GM12878 (cell line): ENCODE results near the gene CPNE4. TPM values are rescaled to one million over a fixed set of nuclear protein-coding genes. Genes with fewer than 3 reads are reported as not detected.

Source experiments
- ATAC-seq: fragments of 200-7000 bp; cut with Tn5 transposase; 3 replicates; pipeline ENCODE4 v1.9.1; 2020; ENCODE audit warnings: mild to moderate bottlenecking, moderate library complexity
- BruUV-seq: library from RNA; stranded (reverse); fragments of 400-500 nt; replicated peaks from 2 replicates; lab custom pipeline; 2021; lab: Mats Ljungman, UMichigan
- CTCF ChIA-PET: fragments of 300-600 bp; sonication (Branson Sonifier 250); formaldehyde crosslinking; extraction: SDS; loops from one replicate; lab custom pipeline; 2021; ENCODE audit warnings: inconsistent platforms; lab: Yijun Ruan, JAX
- POLR2A ChIA-PET: fragments of 350-600 bp; formaldehyde crosslinking; extraction: SDS; loops from one replicate; lab custom pipeline; 2021; ENCODE audit warnings: inconsistent platforms; lab: Charles Lee
- RAD21 ChIA-PET: fragments of 300-600 bp; sonication (Branson Sonifier 250); formaldehyde crosslinking; loops from one replicate; lab custom pipeline; 2023; ENCODE audit warnings: antibody characterized with exemption; ENCODE audit not compliant: unreplicated experiment; lab: Charles Lee
- SMC1A ChIA-PET: fragments of 300-600 bp; sonication (Branson Sonifier 250); formaldehyde crosslinking; loops from one replicate; lab custom pipeline; 2023; ENCODE audit not compliant: unreplicated experiment, uncharacterized antibody; lab: Charles Lee
- DNase-seq: peaks from one replicate; pipeline ENCODE4 v3.0.0-alpha.2; 2011; ENCODE audit warnings: low read depth, low spot score
- FAIRE-seq: peaks from 3 replicates; lab custom pipeline; 2011; peaks lifted over from hg19 to GRCh38; lab: Jason Lieb, UNC
- H2AFZ ChIP-seq: 2 replicates; pipeline ENCODE4 v1.6.0; 2011; ENCODE audit warnings: low read depth, low read length, control low read depth; ENCODE audit not compliant: control insufficient read depth
- H3K27ac ChIP-seq: 2 replicates; pipeline ENCODE4 v1.5.1; 2011; ENCODE audit warnings: control low read depth; ENCODE audit not compliant: control insufficient read depth, insufficient read depth
- H3K27me3 ChIP-seq, 2 experiments: replicated peaks in 1 of 2; 2 replicates each; pipeline versions ENCODE4 v1.6.0 to v1.6.1; 2011; ENCODE audit warnings: low read length in 1 of 2; ENCODE audit not compliant: control insufficient read depth in 2 of 2, insufficient read depth in 2 of 2
- H3K36me3 ChIP-seq, 2 experiments: 2 replicates each; pipeline ENCODE4 v1.5.1; 2011; ENCODE audit warnings: low read length in 1 of 2; ENCODE audit not compliant: control insufficient read depth in 2 of 2, insufficient read depth in 2 of 2
- H3K4me1 ChIP-seq: 2 replicates; pipeline ENCODE4 v1.6.1; 2011; ENCODE audit warnings: mild to moderate bottlenecking, low read length, moderate library complexity, mixed read lengths; ENCODE audit not compliant: control insufficient read depth, insufficient read depth
- H3K4me2 ChIP-seq: 2 replicates; pipeline ENCODE4 v1.6.0; 2011; ENCODE audit warnings: control low read depth; ENCODE audit not compliant: control insufficient read depth, insufficient read depth
- H3K4me3 ChIP-seq: fragments of 200-600 bp; sonication (generic); 2 replicates; pipeline ENCODE4 v1.5.1; 2016
- H3K79me2 ChIP-seq: 2 replicates; pipeline ENCODE4 v1.6.0; 2011; ENCODE audit warnings: low read length; ENCODE audit not compliant: control insufficient read depth, insufficient read depth
- H3K9ac ChIP-seq: 2 replicates; pipeline ENCODE4 v1.8.0; 2011; ENCODE audit warnings: low read length, control low read depth, mixed read lengths; ENCODE audit not compliant: control insufficient read depth, insufficient read depth
- H3K9me3 ChIP-seq: replicated peaks from 3 replicates; pipeline ENCODE4 v1.5.1; 2011; ENCODE audit warnings: mild to moderate bottlenecking, low read length; ENCODE audit not compliant: control insufficient read depth, insufficient read depth
- H4K20me1 ChIP-seq: 2 replicates; pipeline ENCODE4 v1.6.0; 2011; ENCODE audit not compliant: control insufficient read depth, insufficient read depth
- EP300 ChIP-seq, 2 experiments: fragments of 150-350 bp in 1 of 2; IDR thresholded peaks; 2 replicates each; pipeline ENCODE4 v1.6.1; 2011 to 2012; ENCODE audit warnings: low read depth in 2 of 2, low read length in 2 of 2, borderline replicate concordance in 1 of 2, improper control_type of control experiment in 1 of 2, inconsistent platforms in 1 of 2; ENCODE audit not compliant: control insufficient read depth in 1 of 2
- ESRRA ChIP-seq: IDR thresholded peaks from 2 replicates; pipeline ENCODE4 v1.6.1; 2012; ENCODE audit warnings: mild to moderate bottlenecking, low read length, improper control_type of control experiment
- FOS ChIP-seq: IDR thresholded peaks from 3 replicates; pipeline ENCODE4 v1.6.1; 2011; ENCODE audit warnings: borderline replicate concordance; ENCODE audit not compliant: insufficient read length; ENCODE audit errors: extremely low read depth
- NR2C1 ChIP-seq: fragments of 450-650 bp; IDR thresholded peaks from 2 replicates; pipeline ENCODE4 v1.6.1; 2017; ENCODE audit warnings: antibody characterized with exemption, mild to moderate bottlenecking, moderate library complexity
- RBBP5 ChIP-seq: fragments of 200-600 bp; sonication (generic); conservative IDR thresholded peaks from 2 replicates; pipeline ENCODE4 v1.6.1; 2016
- SP1 ChIP-seq: IDR thresholded peaks from one replicate; pipeline ENCODE4 v1.6.1; 2011; ENCODE audit warnings: low read depth, low read length
- ZBED1 ChIP-seq: IDR thresholded peaks from 2 replicates; pipeline ENCODE4 v1.6.1; 2016; ENCODE audit warnings: borderline replicate concordance
- ZNF274 ChIP-seq: IDR thresholded peaks from one replicate; pipeline ENCODE4 v1.8.0; 2011; ENCODE audit not compliant: insufficient read length, insufficient read depth
- ZNF384 ChIP-seq: IDR thresholded peaks from 2 replicates; pipeline ENCODE4 v1.6.1; 2012; ENCODE audit warnings: low read depth, mild to moderate bottlenecking, low read length, improper control_type of control experiment, borderline replicate concordance
- WGBS: methylation state at CpG from one replicate; pipeline ENCODE4 v1.1.6; 2016; ENCODE audit warnings: low lambda C conversion rate; ENCODE audit not compliant: insufficient replicate concordance, insufficient coverage; ENCODE audit errors: missing lambda C conversion rate; 5-methylcytosine and 5-hydroxymethylcytosine counted together
- in situ Hi-C: fragments of 300-500 bp; cut with MboI; formaldehyde crosslinking; loops from 9 replicates; pipeline ENCODE4 v1.14.3; 2018; ENCODE audit warnings: mixed read lengths
- intact Hi-C: fragments of 100-400 bp; cut with micrococcal nuclease; formaldehyde crosslinking; loops from one replicate; pipeline ENCODE4 v1.14.2; 2022; ENCODE audit not compliant: unreplicated experiment
- polyA plus RNA-seq, 11 experiments: library from polyadenylated mRNA; depleted of rRNA in 4 of 11; unstranded in 6 of 11; stranded (reverse) in 5 of 11; fragments of >200 nt; fragmentation: Nextera tagmentation in 4 of 11; fragmentation: Illumina TruSeq in 1 of 11; extraction: Ambion mirVana in 4 of 11; extraction: Trizol in 1 of 11; gene quantifications; 1 replicate in 1 of 11; 2 replicates in 10 of 11; pipeline versions ENCODE4 v1.2.1 to v1.2.3, GENCODE V29; 2011 to 2016; ENCODE audit warnings: inconsistent platforms in 2 of 11, missing spikeins in 2 of 11, low read depth in 1 of 11
- total RNA-seq, 4 experiments: library from RNA; depleted of rRNA in 3 of 4; stranded (reverse); fragments of >200 nt in 3 of 4; fragmentation: Illumina TruSeq in 1 of 4; extraction: Trizol in 1 of 4; gene quantifications; 2 replicates each; pipeline versions ENCODE4 v1.2.1 to v1.2.3, GENCODE V29; 2013 to 2021
- TF ChIP-seq, protein P1 (sequence below): fragments of 450-650 bp; formaldehyde crosslinking; IDR thresholded peaks from 2 replicates; pipeline ENCODE4 v1.4.0; 2022; ENCODE audit warnings: mild to moderate bottlenecking, moderate library complexity
- TF ChIP-seq, protein P2 (sequence below): IDR thresholded peaks from 2 replicates; pipeline ENCODE4 v1.6.1; 2011; ENCODE audit warnings: borderline replicate concordance, low read depth, mild to moderate bottlenecking, moderate library complexity, mixed read lengths, low read length; ENCODE audit not compliant: insufficient read depth; ENCODE audit errors: extremely low read length
- TF ChIP-seq, protein P3 (sequence below): fragments of 150-350 bp; IDR thresholded peaks from 2 replicates; pipeline ENCODE4 v1.6.1; 2016; ENCODE audit warnings: low read depth, low read length
- TF ChIP-seq, protein P4 (sequence below): fragments of 450-650 bp; IDR thresholded peaks from 2 replicates; pipeline ENCODE4 v1.6.1; 2017; ENCODE audit warnings: low read depth, mild to moderate bottlenecking, moderate library complexity

Gene CPNE4
- total and polyA plus RNA-seq, 10 of the 15 experiments (the other 5 are each of a cell fraction or from before 2014, with no cell fraction given): 0.17 to 1.9 (median 0.48) TPM; not detected in 1

DNA sequence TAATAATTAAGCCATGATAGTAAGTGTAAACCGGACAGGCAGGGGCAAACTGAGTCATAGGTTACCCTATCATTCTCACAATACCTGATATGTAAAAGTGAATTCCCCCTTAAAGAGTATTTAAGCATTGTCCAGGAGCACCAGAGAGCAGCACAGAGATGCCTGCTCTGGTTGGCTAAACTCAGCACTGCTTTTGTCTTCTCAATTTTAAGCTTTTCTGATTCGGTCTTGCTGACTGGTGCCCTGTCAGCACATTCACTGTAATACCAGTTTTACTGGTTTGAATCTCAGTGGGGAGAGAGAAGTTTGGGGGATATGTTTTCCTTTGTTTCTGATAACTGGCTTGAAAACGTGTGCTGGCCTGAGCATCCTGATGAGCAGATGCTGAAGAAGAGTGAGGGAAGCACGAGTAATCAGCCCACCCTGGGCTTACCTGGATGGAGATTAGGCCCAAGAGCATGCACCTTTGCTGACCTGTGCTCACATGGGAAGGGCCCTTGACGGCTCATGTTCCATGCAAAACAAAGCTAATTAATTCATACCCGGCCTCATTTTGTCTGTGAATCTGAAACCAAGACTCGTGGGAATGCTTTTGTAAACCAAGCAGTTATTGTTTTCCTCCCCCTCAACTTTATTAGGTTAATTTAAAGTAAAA is 323.6 kb downstream of the CPNE4 start:
- Histone ChIP-seq H3K36me3 (no peaks in the 10 kb centered on the region), H3K9ac (no peak overlapping the region), H3K27me3 (no peaks in the 10 kb centered on the region), H3K4me1 (peaks cover 36% of the 10 kb centered on the region), H2AFZ (peak overlapping the region; percentile 25), H3K4me3 (no peak overlapping the region), H3K27ac (no peak overlapping the region), H4K20me1 (no peaks in the 10 kb centered on the region), H3K4me2 (peak overlapping the region; percentile 28), H3K9me3 (no peaks in the 10 kb centered on the region), H3K79me2 (no peaks in the 10 kb centered on the region)
- RAD21 ChIA-PET: interaction anchor here (0.8 to 2.2 kb wide), 6 partner anchors 20 to 685 kb away, joined by 3 to 9 read pairs (median 5); no protein-coding TSS in a partner anchor
- WGBS: 43% methylated on average over 7 of the region's 7 CpGs
- DNase-seq (no peak), FAIRE-seq (no peak), ATAC-seq (peak; percentile 69)
- CTCF ChIA-PET: interaction anchor here (0.6 to 3.1 kb wide), 10 partner anchors 12 to 637 kb away, joined by 3 to 14 read pairs (median 3); no protein-coding TSS in a partner anchor
- SMC1A ChIA-PET: interaction anchor here (0.7 to 3.1 kb wide), 14 partner anchors 9 to 161 kb away, joined by 3 to 14 read pairs (median 4); no protein-coding TSS in a partner anchor
- intact Hi-C loops (loop anchor here (5.0 to 10.0 kb wide), 3 partner anchors 86 to 676 kb away; no protein-coding TSS in a partner anchor), in situ Hi-C loops (no loop called here)
- POLR2A ChIA-PET: interaction anchor here (1.9 kb wide), 1 partner anchor 157 kb away, joined by 5 read pairs; no protein-coding TSS in a partner anchor
- TSS peak; percentile 97 for BruUV-seq
- TF ChIP-seq, protein P1, sequence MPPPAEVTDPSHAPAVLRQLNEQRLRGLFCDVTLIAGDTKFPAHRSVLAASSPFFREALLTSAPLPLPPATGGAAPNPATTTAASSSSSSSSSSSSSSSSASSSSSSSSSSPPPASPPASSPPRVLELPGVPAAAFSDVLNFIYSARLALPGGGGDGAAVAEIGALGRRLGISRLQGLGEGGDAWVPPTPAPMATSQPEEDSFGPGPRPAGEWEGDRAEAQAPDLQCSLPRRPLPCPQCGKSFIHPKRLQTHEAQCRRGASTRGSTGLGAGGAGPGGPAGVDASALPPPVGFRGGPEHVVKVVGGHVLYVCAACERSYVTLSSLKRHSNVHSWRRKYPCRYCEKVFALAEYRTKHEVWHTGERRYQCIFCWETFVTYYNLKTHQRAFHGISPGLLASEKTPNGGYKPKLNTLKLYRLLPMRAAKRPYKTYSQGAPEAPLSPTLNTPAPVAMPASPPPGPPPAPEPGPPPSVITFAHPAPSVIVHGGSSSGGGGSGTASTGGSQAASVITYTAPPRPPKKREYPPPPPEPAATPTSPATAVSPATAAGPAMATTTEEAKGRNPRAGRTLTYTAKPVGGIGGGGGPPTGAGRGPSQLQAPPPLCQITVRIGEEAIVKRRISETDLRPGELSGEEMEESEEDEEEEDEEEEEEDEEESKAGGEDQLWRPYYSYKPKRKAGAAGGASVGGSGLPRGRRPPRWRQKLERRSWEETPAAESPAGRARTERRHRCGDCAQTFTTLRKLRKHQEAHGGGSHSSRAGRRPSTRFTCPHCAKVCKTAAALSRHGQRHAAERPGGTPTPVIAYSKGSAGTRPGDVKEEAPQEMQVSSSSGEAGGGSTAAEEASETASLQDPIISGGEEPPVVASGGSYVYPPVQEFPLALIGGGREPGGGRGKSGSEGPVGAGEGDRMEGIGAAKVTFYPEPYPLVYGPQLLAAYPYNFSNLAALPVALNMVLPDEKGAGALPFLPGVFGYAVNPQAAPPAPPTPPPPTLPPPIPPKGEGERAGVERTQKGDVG (CRISPR knock-in tag): no peak
- TF ChIP-seq, protein P2, sequence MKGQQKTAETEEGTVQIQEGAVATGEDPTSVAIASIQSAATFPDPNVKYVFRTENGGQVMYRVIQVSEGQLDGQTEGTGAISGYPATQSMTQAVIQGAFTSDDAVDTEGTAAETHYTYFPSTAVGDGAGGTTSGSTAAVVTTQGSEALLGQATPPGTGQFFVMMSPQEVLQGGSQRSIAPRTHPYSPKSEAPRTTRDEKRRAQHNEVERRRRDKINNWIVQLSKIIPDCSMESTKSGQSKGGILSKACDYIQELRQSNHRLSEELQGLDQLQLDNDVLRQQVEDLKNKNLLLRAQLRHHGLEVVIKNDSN: no peak
- TF ChIP-seq, protein P3, sequence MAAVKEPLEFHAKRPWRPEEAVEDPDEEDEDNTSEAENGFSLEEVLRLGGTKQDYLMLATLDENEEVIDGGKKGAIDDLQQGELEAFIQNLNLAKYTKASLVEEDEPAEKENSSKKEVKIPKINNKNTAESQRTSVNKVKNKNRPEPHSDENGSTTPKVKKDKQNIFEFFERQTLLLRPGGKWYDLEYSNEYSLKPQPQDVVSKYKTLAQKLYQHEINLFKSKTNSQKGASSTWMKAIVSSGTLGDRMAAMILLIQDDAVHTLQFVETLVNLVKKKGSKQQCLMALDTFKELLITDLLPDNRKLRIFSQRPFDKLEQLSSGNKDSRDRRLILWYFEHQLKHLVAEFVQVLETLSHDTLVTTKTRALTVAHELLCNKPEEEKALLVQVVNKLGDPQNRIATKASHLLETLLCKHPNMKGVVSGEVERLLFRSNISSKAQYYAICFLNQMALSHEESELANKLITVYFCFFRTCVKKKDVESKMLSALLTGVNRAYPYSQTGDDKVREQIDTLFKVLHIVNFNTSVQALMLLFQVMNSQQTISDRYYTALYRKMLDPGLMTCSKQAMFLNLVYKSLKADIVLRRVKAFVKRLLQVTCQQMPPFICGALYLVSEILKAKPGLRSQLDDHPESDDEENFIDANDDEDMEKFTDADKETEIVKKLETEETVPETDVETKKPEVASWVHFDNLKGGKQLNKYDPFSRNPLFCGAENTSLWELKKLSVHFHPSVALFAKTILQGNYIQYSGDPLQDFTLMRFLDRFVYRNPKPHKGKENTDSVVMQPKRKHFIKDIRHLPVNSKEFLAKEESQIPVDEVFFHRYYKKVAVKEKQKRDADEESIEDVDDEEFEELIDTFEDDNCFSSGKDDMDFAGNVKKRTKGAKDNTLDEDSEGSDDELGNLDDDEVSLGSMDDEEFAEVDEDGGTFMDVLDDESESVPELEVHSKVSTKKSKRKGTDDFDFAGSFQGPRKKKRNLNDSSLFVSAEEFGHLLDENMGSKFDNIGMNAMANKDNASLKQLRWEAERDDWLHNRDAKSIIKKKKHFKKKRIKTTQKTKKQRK: no peak
- TF ChIP-seq ZNF274 (no peak), ESRRA (no peak), ZBED1 (no peak), FOS (no peak), SP1 (no peak), ZNF384 (no peak), RBBP5 (no peak), NR2C1 (no peak), EP300 (IDR thresholded peaks at IDR 0.05; ENCODE audit: borderline replicate concordance in 1 of 2, control insufficient read depth in 1 of 2, low read depth in 2 of 2, low read length in 2 of 2) (0 out of 4 replicates have a peak, but pooled peaks of 1 of the 2 experiments have one; percentile 0)
- TF ChIP-seq, protein P4, sequence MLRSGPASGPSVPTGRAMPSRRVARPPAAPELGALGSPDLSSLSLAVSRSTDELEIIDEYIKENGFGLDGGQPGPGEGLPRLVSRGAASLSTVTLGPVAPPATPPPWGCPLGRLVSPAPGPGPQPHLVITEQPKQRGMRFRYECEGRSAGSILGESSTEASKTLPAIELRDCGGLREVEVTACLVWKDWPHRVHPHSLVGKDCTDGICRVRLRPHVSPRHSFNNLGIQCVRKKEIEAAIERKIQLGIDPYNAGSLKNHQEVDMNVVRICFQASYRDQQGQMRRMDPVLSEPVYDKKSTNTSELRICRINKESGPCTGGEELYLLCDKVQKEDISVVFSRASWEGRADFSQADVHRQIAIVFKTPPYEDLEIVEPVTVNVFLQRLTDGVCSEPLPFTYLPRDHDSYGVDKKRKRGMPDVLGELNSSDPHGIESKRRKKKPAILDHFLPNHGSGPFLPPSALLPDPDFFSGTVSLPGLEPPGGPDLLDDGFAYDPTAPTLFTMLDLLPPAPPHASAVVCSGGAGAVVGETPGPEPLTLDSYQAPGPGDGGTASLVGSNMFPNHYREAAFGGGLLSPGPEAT: no peak
